ENCODE results near the gene ZCCHC4. TPM values are rescaled to one million over a fixed set of nuclear protein-coding genes. Genes with fewer than 3 reads are reported as not detected.

The ZCCHC4 gene
- total and polyA plus RNA-seq, 3 donors from 2014 or later: 10.3 to 27.5 (median 27.3) TPM

GRCh38 chr4:25307596-25307995 is 5.0 kb upstream of the ZCCHC4 start:
- H3K4me3 ChIP-seq: no peak overlapping the region
- H3K9me3 ChIP-seq: no peaks in the 10 kb centered on the region
- peak; percentile 45 for DNase-seq
- H3K36me3 ChIP-seq (ENCODE audit: low read depth, missing control alignments): no peaks in the 10 kb centered on the region
- intact Hi-C loops (cut with DNase I; ENCODE audit: low total_unique reads): no loop called here
- peaks cover 13% of the 10 kb centered on the region for H3K4me1 ChIP-seq
- no peaks in the 10 kb centered on the region for H3K27me3 ChIP-seq
- H3K27ac ChIP-seq: peak overlapping the region in 1 of 2 donors; percentile 45
- 74 to 77% methylated on average over 7 of the region's 7 CpGs for WGBS, 2 donors
- TF ChIP-seq, protein P1, sequence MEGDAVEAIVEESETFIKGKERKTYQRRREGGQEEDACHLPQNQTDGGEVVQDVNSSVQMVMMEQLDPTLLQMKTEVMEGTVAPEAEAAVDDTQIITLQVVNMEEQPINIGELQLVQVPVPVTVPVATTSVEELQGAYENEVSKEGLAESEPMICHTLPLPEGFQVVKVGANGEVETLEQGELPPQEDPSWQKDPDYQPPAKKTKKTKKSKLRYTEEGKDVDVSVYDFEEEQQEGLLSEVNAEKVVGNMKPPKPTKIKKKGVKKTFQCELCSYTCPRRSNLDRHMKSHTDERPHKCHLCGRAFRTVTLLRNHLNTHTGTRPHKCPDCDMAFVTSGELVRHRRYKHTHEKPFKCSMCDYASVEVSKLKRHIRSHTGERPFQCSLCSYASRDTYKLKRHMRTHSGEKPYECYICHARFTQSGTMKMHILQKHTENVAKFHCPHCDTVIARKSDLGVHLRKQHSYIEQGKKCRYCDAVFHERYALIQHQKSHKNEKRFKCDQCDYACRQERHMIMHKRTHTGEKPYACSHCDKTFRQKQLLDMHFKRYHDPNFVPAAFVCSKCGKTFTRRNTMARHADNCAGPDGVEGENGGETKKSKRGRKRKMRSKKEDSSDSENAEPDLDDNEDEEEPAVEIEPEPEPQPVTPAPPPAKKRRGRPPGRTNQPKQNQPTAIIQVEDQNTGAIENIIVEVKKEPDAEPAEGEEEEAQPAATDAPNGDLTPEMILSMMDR (IDR thresholded peaks at IDR 0.05): no peak
- no peak for TF ChIP-seq POLR2A (IDR thresholded peaks at IDR 0.05)

- H3K9me3 ChIP-seq: no peaks in the 10 kb centered on the region
- TF ChIP-seq, protein P1 (IDR thresholded peaks at IDR 0.05): no peak
- TF ChIP-seq POLR2A (IDR thresholded peaks at IDR 0.05): no peak
- H3K4me3 ChIP-seq: no peak overlapping the region
- H3K27me3 ChIP-seq: no peaks in the 10 kb centered on the region
- no peaks in the 10 kb centered on the region for H3K36me3 ChIP-seq (ENCODE audit: low read depth, missing control alignments)
- intact Hi-C loops (cut with DNase I; ENCODE audit: low total_unique reads): no loop called here
- 83 to 86% methylated on average over 2 of the region's 2 CpGs for WGBS, 2 donors
- H3K4me1 ChIP-seq: peaks cover 15% of the 10 kb centered on the region
- DNase-seq: no peak
- peak overlapping the region; percentile 39 to 45 for H3K27ac ChIP-seq
Measured at GRCh38 chr4:25308306-25308705, 4.3 kb upstream of the ZCCHC4 start.

- Histone ChIP-seq H3K4me1 (peaks cover 19% of the 10 kb centered on the region), H3K9me3 (no peaks in the 10 kb centered on the region), H3K4me3 (no peak overlapping the region), H3K27ac (peak overlapping the region; percentile 39 to 45), H3K27me3 (no peaks in the 10 kb centered on the region), H3K36me3 (ENCODE audit: low read depth, missing control alignments) (no peaks in the 10 kb centered on the region)
- intact Hi-C loops (cut with DNase I; ENCODE audit: low total_unique reads): no loop called here
- TF ChIP-seq, protein P1 (IDR thresholded peaks at IDR 0.05): no peak
- TF ChIP-seq POLR2A (IDR thresholded peaks at IDR 0.05): no peak
- no peak for DNase-seq
- 42 to 55% methylated on average over 7 of the region's 7 CpGs for WGBS, 2 donors
Measured at GRCh38 chr4:25308761-25309160, 3.8 kb upstream of the ZCCHC4 start.

- Histone ChIP-seq H3K4me3 (no peak overlapping the region), H3K27me3 (no peaks in the 10 kb centered on the region), H3K4me1 (peaks cover 19% of the 10 kb centered on the region), H3K9me3 (no peaks in the 10 kb centered on the region), H3K27ac (peak overlapping the region in 1 of 2 donors; percentile 49), H3K36me3 (ENCODE audit: low read depth, missing control alignments) (no peaks in the 10 kb centered on the region)
- DNase-seq: no peak
- 72% methylated on average over 4 of the region's 4 CpGs for WGBS, 2 donors
- intact Hi-C loops (cut with DNase I; ENCODE audit: low total_unique reads): no loop called here
- no peak for TF ChIP-seq POLR2A (IDR thresholded peaks at IDR 0.05)
- TF ChIP-seq, protein P1 (IDR thresholded peaks at IDR 0.05): no peak
Measured at GRCh38 chr4:25310066-25310802, 2.3 kb upstream of the ZCCHC4 start.

GRCh38 chr4:25310803-25311166 is 1.8 kb upstream of the ZCCHC4 start:
- Histone ChIP-seq H3K4me3 (no peak overlapping the region), H3K9me3 (no peaks in the 10 kb centered on the region), H3K27ac (peak overlapping the region in 1 of 2 donors; percentile 49), H3K4me1 (peaks cover 19% of the 10 kb centered on the region), H3K27me3 (no peaks in the 10 kb centered on the region), H3K36me3 (ENCODE audit: low read depth, missing control alignments) (no peaks in the 10 kb centered on the region)
- DNase-seq: no peak
- intact Hi-C loops (cut with DNase I; ENCODE audit: low total_unique reads): no loop called here
- TF ChIP-seq POLR2A (IDR thresholded peaks at IDR 0.05): no peak
- TF ChIP-seq, protein P1 (IDR thresholded peaks at IDR 0.05): no peak
- WGBS, 2 donors: 59 to 60% methylated on average over 1 of the region's 1 CpG
